K562 (cell line): ENCODE measurements around the gene ZNF584. TPM values are rescaled to one million over a fixed set of nuclear protein-coding genes. Genes with fewer than 3 reads are reported as not detected.
A peak's percentile ranks its signal among the peaks of the same experiment; 100 is the strongest.

Source experiments
- ARID2 ChIP-seq: fragments of 450-650 bp; IDR thresholded peaks from 2 replicates; pipeline ENCODE4 v1.6.1; 2017; ENCODE audit warnings: antibody characterized with exemption, mild to moderate bottlenecking
- BRD4 ChIP-seq: fragments of 200-600 bp; sonication (generic); IDR thresholded peaks from 2 replicates; pipeline ENCODE4 v1.6.1; 2017; ENCODE audit warnings: inconsistent platforms
- CHD1 ChIP-seq: fragments of 200-600 bp; sonication (generic); IDR thresholded peaks from one replicate; pipeline ENCODE4 v1.6.1; 2012; ENCODE audit warnings: mild to moderate bottlenecking, moderate library complexity, low read length, inconsistent platforms
- COPS2 ChIP-seq: fragments of 450-650 bp; conservative IDR thresholded peaks from 2 replicates; pipeline ENCODE4 v1.6.1; 2016; ENCODE audit warnings: mild to moderate bottlenecking, moderate library complexity
- CSDE1 ChIP-seq, 2 experiments: fragments of 450-650 bp; IDR thresholded peaks; 2 replicates each; pipeline ENCODE4 v1.6.1; 2016; ENCODE audit warnings: mild to moderate bottlenecking in 1 of 2
- ERF ChIP-seq: fragments of 450-650 bp; formaldehyde crosslinking; IDR thresholded peaks from 2 replicates; pipeline ENCODE4 v1.4.0; 2020; ENCODE audit warnings: mild to moderate bottlenecking, mixed read lengths
- FOXA1 ChIP-seq: fragments of 450-650 bp; IDR thresholded peaks from 2 replicates; pipeline ENCODE4 v1.6.1; 2016; ENCODE audit warnings: mild to moderate bottlenecking, borderline replicate concordance
- GTF2A2 ChIP-seq: IDR thresholded peaks from 2 replicates; pipeline ENCODE4 v1.6.1; 2016; ENCODE audit warnings: mild to moderate bottlenecking, missing genetic modification characterization, missing compliant biosample characterization
- HDAC1 ChIP-seq, 2 experiments: fragments of 450-650 bp; IDR thresholded peaks; 2 replicates each; pipeline ENCODE4 v1.6.1; 2016 to 2017; ENCODE audit warnings: inconsistent platforms in 1 of 2, mild to moderate bottlenecking in 1 of 2, moderate library complexity in 1 of 2
- MEF2A ChIP-seq: IDR thresholded peaks from 2 replicates; pipeline ENCODE4 v1.6.1; 2011; ENCODE audit warnings: low read depth, mild to moderate bottlenecking, low read length, moderate library complexity; ENCODE audit not compliant: control insufficient read depth
- NR2C1 ChIP-seq, 2 experiments: fragments of 450-650 bp; IDR thresholded peaks; 2 replicates each; pipeline ENCODE4 v1.6.1; 2017; ENCODE audit warnings: mild to moderate bottlenecking in 2 of 2, antibody characterized with exemption in 1 of 2, inconsistent platforms in 1 of 2, missing compliant biosample characterization in 1 of 2, missing genetic modification characterization in 1 of 2
- SAFB2 ChIP-seq: fragments of 200-400 bp; formaldehyde crosslinking; IDR thresholded peaks from 2 replicates; pipeline ENCODE4 v1.6.1; 2018; ENCODE audit warnings: borderline replicate concordance, low read length, low read depth, moderate library complexity; ENCODE audit not compliant: severe bottlenecking
- SLC30A9 ChIP-seq: fragments of 250-450 bp; sonication (Bioruptor Pico); IDR thresholded peaks from 2 replicates; pipeline ENCODE4 v1.8.0; 2022; ENCODE audit warnings: mild to moderate bottlenecking, moderate library complexity
- ZNF174 ChIP-seq: fragments of 250-450 bp; sonication (Bioruptor Pico); IDR thresholded peaks from 2 replicates; pipeline ENCODE4 v1.4.0; 2020; ENCODE audit warnings: mild to moderate bottlenecking
- ZNF232 ChIP-seq: sonication (generic); formaldehyde crosslinking; IDR thresholded peaks from 2 replicates; pipeline ENCODE4 v1.8.0; 2022; ENCODE audit warnings: mild to moderate bottlenecking, missing genetic modification reagents
- ZNF280B ChIP-seq: fragments of 250-450 bp; sonication (Bioruptor Pico); IDR thresholded peaks from 2 replicates; pipeline ENCODE4 v1.5.1; 2021; ENCODE audit warnings: mild to moderate bottlenecking
- ZNF282 ChIP-seq: sonication (generic); formaldehyde crosslinking; IDR thresholded peaks from 2 replicates; pipeline ENCODE4 v1.8.1; 2023; ENCODE audit warnings: missing genetic modification reagents
- ZNF589 ChIP-seq: fragments of 200-800 bp; sonication (Bioruptor generic); IDR thresholded peaks from 2 replicates; pipeline ENCODE4 v1.6.1; 2016; ENCODE audit warnings: low read depth, missing genetic modification characterization, missing compliant biosample characterization
- ZNF780A ChIP-seq: fragments of 250-450 bp; sonication (Bioruptor Pico); IDR thresholded peaks from 2 replicates; pipeline ENCODE4 v1.5.0; 2021; ENCODE audit warnings: mild to moderate bottlenecking
- polyA plus RNA-seq, 8 experiments: library from polyadenylated mRNA; depleted of rRNA in 4 of 8; stranded (reverse) in 5 of 8; unstranded in 3 of 8; fragments of >200 nt; fragmentation: Nextera tagmentation in 2 of 8; fragmentation: Illumina TruSeq in 1 of 8; extraction: Ambion mirVana in 2 of 8; extraction: Trizol in 1 of 8; gene quantifications; 2 replicates each; pipeline versions ENCODE4 v1.2.1 to v1.2.3, GENCODE V29; 2011 to 2014; ENCODE audit warnings: inconsistent platforms in 1 of 8, missing spikeins in 1 of 8
- total RNA-seq, 7 experiments: library from RNA; depleted of rRNA in 6 of 7; stranded (reverse); fragments of >200 nt in 6 of 7; fragmentation: Illumina TruSeq in 2 of 7; extraction: Trizol in 2 of 7; gene quantifications; 2 replicates each; pipeline versions ENCODE4 v1.2.1 to v1.2.3, GENCODE V29; 2011 to 2021; ENCODE audit warnings: low replicate concordance in 1 of 7
- TF ChIP-seq, protein P1 (sequence below): sonication (generic); IDR thresholded peaks from 2 replicates; pipeline ENCODE4 v1.6.1; 2016
- TF ChIP-seq, protein P2 (sequence below): IDR thresholded peaks from 2 replicates; pipeline ENCODE4 v1.6.1; 2016; ENCODE audit warnings: missing genetic modification characterization, missing compliant biosample characterization

ZNF584 gene
- total and polyA plus RNA-seq, 9 of the 15 experiments (the other 6 are each of a cell fraction or from before 2014, with no cell fraction given): 5.8 to 43.4 (median 24.6) TPM

DNA sequence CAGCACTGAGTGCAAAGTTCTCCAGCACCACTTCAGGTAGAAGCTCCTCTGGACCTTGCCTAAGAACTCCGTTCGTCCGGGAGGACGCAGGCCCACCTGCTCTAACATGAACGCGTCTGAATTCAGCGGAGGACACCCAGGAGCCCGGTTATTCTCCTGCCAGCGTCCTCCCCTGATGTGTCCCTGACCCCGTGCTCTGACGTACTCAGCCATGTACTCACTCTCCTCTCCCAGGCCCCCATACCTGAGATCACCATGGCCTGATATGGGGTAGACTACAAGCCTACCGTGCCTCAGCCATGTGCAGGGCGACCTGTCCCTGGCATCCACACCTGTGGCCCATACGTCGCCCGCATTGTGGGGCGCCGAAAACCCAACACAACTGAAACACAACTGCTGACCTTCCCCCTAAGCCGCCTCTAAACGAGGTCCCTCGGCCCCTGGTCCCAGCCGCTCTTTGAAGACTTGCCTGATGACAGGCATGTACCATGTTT lies 744 bp upstream of the ZNF584 start (continued):
- TF ChIP-seq SAFB2 (no peak), NR2C1 (IDR thresholded peaks at IDR 0.05) (no peak), NR2C1 (tag; IDR thresholded peaks at IDR 0.05) (no peak; the same call in 1 of the 2 replicates), ARID2 (0 out of 2 replicates have a peak, but pooled peaks have one; percentile 15), GTF2A2 (no peak), ZNF589 (no peak), HDAC1 (IDR thresholded peaks at IDR 0.05) (no peak), CSDE1 (IDR thresholded peaks at IDR 0.05) (no peak), COPS2 (no peak), MEF2A (no peak), ZNF174 (CRISPR knock-in tag) (no peak), ZNF232 (CRISPR knock-in tag) (no peak), FOXA1 (no peak), CHD1 (peak; percentile 96), ERF (CRISPR knock-in tag) (no peak), ZNF282 (CRISPR knock-in tag) (no peak), BRD4 (peak; percentile 40; the same call in 1 of the 2 replicates), ZNF280B (CRISPR knock-in tag) (no peak), ZNF780A (CRISPR knock-in tag) (no peak), SLC30A9 (no peak)
- TF ChIP-seq, protein P1, sequence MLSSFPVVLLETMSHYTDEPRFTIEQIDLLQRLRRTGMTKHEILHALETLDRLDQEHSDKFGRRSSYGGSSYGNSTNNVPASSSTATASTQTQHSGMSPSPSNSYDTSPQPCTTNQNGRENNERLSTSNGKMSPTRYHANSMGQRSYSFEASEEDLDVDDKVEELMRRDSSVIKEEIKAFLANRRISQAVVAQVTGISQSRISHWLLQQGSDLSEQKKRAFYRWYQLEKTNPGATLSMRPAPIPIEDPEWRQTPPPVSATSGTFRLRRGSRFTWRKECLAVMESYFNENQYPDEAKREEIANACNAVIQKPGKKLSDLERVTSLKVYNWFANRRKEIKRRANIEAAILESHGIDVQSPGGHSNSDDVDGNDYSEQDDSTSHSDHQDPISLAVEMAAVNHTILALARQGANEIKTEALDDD: no peak
- TF ChIP-seq, protein P2, sequence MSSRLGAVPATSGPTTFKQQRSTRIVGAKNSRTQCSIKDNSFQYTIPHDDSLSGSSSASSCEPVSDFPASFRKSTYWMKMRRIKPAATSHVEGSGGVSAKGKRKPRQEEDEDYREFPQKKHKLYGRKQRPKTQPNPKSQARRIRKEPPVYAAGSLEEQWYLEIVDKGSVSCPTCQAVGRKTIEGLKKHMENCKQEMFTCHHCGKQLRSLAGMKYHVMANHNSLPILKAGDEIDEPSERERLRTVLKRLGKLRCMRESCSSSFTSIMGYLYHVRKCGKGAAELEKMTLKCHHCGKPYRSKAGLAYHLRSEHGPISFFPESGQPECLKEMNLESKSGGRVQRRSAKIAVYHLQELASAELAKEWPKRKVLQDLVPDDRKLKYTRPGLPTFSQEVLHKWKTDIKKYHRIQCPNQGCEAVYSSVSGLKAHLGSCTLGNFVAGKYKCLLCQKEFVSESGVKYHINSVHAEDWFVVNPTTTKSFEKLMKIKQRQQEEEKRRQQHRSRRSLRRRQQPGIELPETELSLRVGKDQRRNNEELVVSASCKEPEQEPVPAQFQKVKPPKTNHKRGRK (tag): no peak
